GM19099 (cell line): ENCODE data around the gene SEPTIN8.

Source experiments
- POLR2A ChIP-seq: IDR thresholded peaks from 3 replicates; pipeline ENCODE4 v1.6.1; 2011; ENCODE audit warnings: low read depth; ENCODE audit not compliant: insufficient read length; ENCODE audit errors: extremely low read depth

SEPTIN8 gene

GRCh38 chr5:132816083-132816482 lies 39.0 kb upstream of the SEPTIN8 start:
- TF ChIP-seq POLR2A = no peak

DNA sequence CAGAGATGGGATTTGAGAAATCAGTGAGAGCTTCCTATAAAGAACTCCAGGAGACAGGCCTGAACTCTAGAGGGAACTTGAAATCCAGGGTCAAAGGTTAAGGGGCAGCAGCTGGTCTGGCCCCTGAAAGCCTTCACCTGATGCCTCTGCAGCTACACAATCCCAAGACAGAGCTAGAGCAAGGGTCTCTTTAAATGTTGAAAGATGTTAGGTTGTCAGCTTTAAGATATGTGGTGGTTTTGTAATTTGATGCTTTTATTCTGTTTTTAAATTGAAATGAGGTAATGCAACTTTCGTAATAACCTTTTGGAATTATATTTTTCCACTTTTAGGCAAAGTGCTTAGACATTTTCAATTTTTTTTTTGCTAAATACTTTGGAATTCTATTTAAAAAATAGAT lies 38.4 kb upstream of the SEPTIN8 start:
- no peak for TF ChIP-seq POLR2A

DNA sequence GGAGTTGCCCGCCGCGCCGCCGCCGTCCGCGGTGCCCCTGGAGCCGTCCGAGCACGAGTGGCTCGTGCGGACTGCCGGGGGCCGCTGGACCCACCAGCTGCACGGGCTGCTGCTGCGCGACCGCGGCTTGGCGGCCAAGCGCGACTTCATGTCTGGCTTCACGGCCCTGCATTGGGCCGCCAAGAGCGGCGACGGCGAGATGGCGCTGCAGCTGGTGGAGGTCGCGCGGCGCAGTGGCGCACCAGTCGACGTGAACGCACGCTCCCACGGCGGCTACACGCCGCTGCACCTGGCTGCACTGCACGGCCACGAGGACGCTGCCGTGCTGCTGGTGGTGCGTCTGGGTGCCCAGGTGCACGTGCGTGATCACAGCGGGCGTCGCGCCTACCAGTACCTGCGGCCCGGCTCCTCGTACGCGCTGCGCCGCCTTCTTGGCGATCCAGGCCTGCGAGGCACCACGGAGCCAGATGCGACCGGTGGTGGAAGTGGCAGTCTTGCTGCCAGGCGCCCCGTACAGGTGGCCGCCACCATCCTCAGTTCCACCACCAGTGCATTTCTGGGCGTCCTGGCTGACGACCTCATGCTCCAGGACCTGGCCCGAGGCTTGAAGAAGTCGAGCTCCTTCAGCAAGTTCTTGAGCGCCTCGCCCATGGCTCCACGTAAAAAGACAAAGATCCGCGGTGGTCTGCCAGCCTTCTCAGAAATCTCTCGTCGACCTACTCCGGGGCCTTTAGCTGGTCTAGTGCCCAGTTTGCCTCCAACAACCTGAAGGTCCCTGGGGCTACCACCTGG lies 37.7 kb upstream of the SEPTIN8 start:
- no peak for TF ChIP-seq POLR2A

DNA sequence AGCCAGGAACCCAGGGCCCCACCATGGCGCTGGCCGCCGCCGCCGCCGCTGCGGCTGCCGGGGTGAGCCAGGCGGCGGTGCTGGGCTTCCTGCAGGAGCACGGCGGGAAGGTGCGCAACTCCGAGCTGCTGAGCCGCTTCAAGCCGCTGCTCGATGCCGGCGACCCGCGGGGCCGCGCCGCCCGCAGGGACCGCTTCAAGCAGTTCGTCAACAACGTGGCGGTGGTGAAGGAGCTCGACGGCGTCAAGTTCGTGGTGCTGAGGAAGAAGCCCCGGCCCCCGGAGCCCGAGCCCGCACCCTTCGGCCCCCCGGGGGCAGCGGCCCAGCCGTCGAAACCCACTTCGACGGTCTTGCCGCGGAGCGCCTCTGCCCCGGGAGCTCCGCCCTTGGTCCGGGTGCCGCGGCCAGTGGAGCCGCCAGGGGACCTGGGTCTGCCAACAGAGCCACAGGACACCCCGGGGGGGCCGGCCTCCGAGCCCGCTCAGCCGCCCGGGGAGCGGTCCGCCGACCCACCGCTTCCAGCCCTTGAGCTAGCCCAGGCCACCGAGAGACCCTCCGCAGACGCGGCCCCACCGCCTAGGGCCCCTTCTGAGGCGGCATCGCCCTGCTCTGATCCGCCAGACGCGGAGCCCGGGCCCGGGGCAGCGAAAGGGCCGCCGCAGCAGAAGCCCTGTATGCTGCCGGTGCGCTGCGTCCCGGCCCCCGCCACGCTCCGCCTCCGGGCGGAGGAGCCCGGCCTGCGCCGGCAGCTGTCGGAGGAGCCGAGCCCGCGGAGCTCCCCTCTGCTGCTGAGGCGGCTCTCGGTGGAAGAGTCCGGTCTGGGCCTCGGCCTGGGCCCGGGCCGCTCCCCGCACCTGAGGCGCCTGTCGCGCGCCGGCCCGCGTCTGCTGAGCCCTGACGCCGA lies 36.8 kb upstream of the SEPTIN8 start:
- no peak for TF ChIP-seq POLR2A

GRCh38 chr5:132812781-132813598 lies 36.0 kb upstream of the SEPTIN8 start, which contains the start of gene SOWAHA:
Gene SOWAHA (plus strand): TSS chr5:132813302. CDS start chr5:132813622, 320 bp downstream.
- no peak for TF ChIP-seq POLR2A

DNA sequence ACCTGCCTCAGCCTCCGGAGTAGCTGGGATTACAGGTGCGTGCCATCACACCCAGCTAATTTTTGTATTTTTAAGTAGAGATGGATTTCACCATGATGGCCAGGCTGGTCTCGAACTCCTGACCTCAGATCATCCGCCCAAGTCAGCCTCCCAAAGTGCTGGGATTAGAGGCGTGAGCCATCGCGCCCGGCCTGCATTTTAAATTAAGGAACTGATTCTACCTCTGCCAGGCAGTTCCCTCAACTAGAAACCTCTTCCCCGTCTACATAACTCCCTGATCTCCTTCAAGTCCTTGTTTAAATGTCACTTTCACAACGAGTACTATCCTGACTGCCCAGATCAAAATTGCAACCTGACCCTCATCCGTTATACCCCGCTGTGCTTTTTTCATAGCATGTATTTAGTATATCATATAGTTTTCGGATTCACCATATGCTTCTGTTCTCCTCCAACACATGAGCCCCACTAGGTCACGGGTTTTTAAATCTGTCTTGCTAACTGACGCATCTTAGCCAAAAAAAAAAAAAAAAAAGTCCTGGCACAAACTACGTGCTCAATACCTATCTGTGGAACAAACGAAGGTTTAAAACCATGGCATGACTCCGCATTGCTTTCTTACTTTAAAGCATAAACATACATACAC lies 35.2 kb upstream of the SEPTIN8 start:
- TF ChIP-seq POLR2A = no peak

DNA sequence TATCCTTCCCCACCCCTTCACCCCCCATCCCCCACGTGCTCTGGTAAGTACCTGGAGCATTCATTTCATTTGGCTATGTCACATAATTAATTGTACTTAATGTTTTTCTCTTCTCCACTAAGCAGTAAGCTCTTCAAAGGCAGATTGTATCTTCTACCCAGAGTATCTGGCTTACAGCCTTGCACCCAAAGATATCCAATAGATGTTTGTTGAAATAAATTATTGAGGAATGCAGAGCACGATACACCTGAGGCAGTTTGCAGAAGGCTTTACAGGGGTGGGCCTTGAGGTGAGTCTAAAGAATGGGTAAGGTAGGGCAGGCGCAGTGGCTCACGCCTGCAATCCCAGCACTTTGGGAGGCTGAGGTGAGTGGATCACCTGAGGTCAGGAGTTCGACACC lies 33.6 kb upstream of the SEPTIN8 start:
- TF ChIP-seq POLR2A = no peak

- no peak for TF ChIP-seq POLR2A
Measured at GRCh38 chr5:132808866-132809265, 31.8 kb upstream of the SEPTIN8 start.

DNA sequence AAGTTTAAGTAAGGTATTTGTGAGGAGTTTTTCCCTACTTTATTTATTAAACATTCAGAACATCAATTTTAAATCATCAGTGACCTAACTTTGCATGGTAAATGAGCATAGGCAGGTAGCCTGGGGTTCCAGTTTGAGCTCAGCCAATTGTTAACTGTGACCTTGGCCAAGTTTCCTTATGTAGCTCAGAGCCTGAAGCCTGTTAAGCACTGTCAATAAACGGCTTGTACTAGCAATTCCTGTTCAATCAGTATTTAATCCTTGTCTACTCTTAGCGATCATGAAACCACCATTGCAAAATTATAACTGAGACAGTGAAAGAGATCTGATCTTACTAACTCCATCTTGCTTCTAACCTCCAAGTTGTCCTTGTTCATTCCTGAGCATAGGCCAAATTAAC lies 31.4 kb upstream of the SEPTIN8 start:
- no peak for TF ChIP-seq POLR2A

GRCh38 chr5:132807163-132807838 lies 30.3 kb upstream of the SEPTIN8 start:
- TF ChIP-seq POLR2A = no peak

- no peak for TF ChIP-seq POLR2A
Measured at GRCh38 chr5:132802044-132802684, 25.1 kb upstream of the SEPTIN8 start.

- no peak for TF ChIP-seq POLR2A
Measured at GRCh38 chr5:132800545-132800944, 23.5 kb upstream of the SEPTIN8 start.

- no peak for TF ChIP-seq POLR2A
Measured at GRCh38 chr5:132799392-132799791, 22.4 kb upstream of the SEPTIN8 start.

- TF ChIP-seq POLR2A = no peak
Measured at GRCh38 chr5:132797651-132798050, 20.6 kb upstream of the SEPTIN8 start.

GRCh38 chr5:132791026-132791425 lies 14.0 kb upstream of the SEPTIN8 start:
- TF ChIP-seq POLR2A = no peak
